ENCODE results near the gene PPP2R2B.

- TF ChIP-seq CTBP1 (IDR thresholded peaks at IDR 0.05; ENCODE audit: borderline replicate concordance) (no peak), BHLHE40 (IDR thresholded peaks at IDR 0.05; ENCODE audit: borderline replicate concordance) (no peak), NFRKB (IDR thresholded peaks at IDR 0.05) (no peak), LEF1 (IDR thresholded peaks at IDR 0.05; ENCODE audit: borderline replicate concordance) (no peak), ZNF384 (IDR thresholded peaks at IDR 0.05) (no peak), HDGF (IDR thresholded peaks at IDR 0.05; ENCODE audit: borderline replicate concordance) (no peak), TARDBP (IDR thresholded peaks at IDR 0.05) (no peak), FOXK2 (IDR thresholded peaks at IDR 0.05) (no peak), ARNT (IDR thresholded peaks at IDR 0.05) (no peak)
These were observed 11.5 kb upstream of the PPP2R2B start for GRCh38 chr5:146890066-146890465.
